SIG-M5 treated with dmso at 0.1 percent for 504 hours (cell line): ENCODE results near the gene IL1A.

ENCODE experiments used
- DNase-seq: peaks from one replicate; lab custom pipeline; 2025; ENCODE audit not compliant: unreplicated experiment; lab: John Stamatoyannopoulos, UW

Gene IL1A

DNA sequence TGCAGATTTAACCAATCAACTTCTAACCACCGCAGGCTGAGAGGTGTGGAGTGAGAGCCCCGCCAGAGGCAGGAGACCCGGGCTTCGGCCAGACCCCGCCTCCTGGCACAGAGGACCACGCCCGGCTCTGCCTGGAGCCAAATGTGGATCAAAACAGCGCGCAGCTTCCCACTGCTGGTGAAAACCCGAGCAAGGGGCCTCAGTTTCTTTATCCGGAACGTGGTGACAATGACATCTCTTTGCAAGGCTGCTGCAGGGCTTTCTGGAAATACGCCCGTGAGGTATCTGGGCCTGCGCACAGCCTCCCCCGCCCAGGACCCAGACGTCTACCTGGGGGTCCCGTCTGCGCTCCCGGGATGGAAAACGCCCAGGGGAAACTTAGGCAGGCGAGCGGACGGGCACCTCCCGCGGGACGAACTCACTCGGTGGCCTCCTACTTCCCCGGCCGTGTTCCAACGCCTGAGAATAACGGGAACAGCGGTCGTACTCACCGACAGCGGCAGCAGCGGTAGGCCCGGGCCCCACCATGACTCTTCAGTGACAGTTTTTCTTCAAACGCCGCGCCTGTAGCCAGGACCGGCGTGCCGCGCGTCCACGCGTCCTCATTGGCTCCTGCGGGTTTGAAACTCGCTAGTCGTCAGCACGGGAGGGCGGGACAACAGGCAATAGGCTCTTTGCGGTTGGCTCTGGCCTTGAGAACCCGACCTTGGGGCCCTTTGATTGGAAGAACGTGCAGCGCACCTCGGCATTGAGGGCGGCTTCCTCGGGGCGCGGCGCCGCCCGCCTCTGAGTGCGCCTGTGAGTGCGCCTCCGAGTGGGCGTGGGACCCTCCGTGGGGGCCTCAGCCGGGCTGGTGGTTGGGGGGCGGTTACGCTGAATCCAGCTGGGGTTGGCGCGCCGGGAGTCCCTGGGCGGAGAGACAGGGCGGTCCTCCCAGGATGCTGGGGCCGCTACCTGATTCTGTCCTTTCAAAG lies 19.9 kb downstream of the IL1A start, which contains the start of gene CKAP2L:
CKAP2L (minus strand) TSS at position 539 of the 974 bp plus-strand sequence; CDS start at position 528, 11 bp downstream.
- peak; percentile 98 for DNase-seq

DNA sequence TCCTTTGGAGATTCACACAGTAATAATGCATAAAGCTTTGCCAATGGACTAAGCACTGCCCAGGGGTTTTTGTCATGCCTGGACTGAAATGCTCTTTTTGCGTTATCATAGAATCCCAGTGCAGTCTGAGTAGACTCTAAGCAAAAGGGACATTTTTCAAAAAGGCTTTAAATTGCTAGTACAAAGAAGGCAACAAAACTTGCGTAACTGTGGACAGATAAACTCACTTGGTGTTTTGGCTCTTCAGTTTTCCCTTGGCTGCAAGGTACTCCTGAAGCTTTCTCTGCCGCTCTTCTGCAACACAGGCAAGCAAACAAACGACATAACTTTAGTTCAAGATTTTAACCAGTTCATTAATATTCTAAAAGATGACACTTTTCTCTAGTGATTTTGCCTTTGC lies 22.0 kb downstream of the IL1A start:
- DNase-seq, result no peak

DNA sequence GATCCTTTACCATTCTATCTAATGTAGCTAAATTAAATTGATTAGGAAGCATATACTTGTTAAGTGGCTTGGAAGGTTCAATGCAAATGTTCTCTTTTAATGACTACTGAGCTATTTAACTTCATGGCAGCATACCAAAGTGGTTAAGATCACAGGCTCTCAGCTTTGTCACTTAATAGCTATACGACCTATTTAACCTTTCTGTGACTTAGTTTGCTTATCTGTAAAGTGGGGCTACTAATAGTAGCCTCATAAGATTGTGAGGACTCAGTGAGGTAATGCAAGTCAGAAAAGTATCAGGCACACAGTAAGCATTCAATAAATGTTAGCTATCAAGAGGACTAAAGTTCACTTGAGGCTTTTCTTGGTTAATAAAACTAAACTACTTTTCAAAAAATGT lies 24.1 kb downstream of the IL1A start:
- no peak for DNase-seq

DNA sequence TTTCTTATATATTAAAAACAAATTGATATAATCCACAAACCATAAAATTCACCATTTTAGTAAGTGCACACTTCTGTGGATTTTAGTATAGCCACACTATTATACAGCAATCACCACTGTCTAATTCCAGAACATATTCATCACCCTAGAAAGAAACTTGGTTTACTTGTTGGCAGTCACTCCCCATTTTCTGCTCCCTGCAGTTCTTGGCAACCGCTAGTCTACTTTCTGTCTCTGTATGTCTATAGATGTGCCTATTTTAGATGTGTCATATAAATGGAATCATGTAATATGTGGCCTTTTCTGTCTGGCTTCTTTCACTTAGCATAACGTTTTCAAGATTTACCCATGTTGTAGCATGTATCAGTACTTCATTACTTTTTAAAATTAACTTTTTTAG lies 25.6 kb downstream of the IL1A start:
- no peak for DNase-seq

DNA sequence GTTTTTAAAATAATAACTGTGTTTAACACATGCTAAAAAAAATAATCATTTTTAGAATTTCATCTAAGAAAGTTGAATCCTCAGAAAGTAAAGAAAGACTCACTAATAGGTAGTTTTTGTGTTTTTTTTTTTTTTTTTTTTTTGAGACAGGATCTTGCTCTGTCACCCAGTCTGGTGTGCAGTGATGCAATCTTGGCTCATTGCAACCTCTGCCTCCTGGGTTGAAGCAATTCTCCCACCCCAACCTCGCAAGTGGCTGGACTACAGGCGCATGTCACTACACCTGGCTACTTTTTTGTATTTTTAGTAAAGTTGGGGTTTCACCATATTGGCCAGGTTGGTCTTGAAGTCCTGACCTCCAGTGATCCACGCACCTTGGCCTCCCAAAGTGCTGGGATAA lies 27.0 kb downstream of the IL1A start:
- DNase-seq, result no peak

DNA sequence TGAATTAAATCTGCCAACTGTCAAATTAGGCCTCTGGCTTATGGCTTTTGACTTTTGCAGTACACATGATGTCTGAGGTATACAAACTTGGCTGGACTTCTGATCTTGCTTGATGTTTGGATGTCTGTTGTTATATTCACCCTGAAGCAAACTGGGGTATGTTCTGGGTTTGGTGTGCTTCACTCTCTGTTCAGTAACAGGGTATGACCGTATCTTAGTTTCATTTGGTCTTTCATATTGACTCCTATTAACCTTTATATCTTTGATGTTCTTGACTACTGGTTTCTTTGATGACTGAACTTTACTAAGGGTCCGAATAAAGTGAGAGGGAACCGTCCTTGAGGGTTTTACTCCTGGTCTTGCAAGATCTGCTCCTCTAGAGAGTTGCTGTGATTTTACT lies 28.1 kb downstream of the IL1A start:
- DNase-seq, result no peak

DNA sequence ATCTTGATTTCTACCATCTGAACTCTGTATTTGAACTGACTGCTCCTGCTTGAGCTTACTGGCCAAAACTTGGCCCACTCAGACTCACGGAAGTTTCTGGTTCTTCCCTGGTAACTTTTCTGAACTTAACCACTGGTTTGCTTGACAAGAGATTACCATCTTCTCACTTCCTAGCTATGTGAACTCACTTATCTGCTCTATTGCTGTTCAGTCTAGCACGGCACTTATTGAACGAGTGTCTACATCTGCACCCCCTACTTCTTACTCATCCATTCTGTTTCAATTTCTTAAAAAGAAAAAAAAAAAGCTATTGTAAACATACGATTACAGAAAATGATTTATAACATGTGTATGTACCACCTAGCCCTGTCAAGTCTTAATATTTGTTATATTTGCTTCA lies 28.8 kb downstream of the IL1A start:
- no peak for DNase-seq

DNA sequence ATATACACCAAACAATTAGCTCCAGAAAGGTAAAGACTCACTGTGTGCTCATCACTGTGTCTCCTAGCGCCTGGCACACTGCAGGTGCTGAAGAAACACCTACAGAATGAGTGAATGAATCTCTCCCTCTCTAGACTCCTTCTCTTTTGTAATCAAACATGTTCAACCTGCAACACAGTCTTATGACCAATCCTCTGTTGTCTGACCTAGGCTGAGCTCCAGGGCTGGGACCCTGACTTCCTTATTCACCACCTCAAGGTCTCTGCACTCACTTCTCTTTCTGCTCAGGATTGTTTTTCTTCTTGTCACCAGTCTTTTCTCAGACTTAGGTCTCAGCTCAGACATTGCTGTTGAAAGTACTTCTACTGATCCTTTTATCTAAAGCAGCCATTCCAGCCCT lies 29.7 kb downstream of the IL1A start:
- peak; percentile 16 for DNase-seq

DNA sequence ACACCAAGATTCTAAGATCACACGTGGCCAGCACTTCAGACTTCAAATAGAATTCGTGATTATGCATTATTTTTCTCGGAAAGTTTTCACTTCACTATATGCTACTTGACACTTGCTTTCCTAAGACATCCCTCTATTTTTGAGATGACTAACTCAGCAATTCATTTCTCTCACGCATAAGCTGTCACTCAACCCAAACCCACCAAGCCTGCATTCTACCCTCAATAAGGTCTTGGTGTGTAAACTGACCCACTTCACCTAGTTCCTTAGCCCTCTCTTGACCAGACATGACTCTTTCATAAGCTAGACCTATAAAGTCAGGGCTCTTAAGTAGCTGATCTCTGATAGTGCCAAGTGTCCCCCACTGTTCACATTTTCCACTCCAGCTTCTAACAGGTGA lies 31.6 kb downstream of the IL1A start:
- DNase-seq, result no peak

DNA sequence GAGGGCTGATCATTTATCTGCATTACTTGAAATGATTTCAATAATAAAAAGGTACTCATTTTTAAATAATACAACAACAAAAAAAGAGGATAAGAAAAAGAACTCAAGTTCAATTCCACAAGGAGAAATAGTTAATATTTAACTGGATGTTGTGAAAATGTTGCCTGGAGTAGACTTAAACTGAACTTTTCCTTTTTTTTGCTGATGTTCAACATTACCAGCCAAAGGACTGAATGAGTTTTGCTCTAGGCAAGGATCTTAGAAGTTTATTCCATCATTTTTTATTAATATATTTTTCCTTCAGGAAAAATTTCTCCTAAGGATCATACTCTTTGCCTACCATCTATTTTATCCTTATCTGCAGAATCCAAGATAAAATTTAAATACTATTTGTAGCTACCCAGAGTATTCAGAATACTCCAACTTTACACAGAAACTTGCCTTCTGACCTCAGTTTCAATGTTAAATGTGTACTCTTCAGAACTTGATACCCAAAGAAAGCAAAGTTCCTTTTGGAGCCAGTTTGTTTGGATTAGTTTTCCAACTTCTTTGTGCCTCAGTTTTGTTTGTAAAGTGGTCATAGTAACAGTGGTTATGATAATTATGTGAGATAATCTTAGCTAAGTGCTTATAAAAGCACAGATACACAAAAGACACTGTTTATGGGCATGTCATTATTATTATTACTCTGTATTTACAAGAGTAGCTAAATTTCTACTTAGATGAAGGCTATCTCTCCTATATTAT lies 32.7 kb downstream of the IL1A start:
- no peak for DNase-seq

DNA sequence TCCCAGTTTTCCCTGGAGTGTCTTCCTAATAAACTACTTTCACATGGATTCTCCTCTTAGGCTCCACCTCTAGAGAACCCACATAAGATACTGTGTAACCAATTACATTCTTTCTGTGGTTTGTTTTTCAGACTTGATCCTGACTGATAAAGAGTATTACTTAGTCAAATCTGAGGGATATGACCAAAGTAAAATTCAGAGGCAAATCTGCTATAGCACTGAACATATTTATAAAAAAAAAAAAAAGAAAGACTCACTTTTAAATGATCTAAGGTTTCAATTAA lies 33.8 kb downstream of the IL1A start:
- no peak for DNase-seq

DNA sequence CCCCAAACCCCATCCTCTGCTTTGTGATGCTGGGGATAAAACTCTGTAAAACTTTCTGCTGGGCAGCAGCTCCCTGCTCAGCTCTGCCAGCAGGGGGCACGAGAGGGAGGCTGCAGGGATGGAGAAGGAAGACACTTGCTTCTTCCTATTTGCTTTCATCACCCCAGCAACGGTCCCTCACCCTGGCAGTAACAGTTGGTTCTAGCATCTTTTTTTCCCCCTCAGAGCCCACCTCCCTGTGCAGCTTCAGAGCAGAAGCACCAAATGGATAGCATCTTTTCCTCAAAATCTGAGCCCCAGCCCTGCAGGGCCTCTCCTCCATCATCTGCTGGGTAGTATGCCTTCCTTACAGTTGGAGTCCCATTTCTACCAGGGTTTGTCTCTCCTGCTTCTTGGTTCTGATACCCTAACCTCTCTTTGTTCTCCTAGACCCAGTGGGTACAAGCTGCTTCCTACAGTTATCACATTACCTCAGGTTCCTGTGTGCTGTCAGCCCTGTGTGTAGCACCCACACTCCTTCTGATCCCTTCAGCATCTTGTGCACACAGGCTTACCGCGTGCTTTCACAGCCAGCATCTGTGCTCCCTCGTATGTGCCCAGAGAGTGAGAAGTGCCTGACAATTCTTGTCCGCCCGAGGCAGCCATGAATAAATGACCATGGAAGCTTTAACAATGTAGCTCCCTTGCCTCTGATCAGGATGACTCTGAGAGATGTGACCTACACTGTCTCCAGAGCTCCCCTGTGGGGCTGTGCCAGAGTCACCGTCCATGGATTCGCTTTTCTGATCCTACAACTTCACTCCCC lies 34.3 kb downstream of the IL1A start:
- peak; percentile 82 for DNase-seq

DNA sequence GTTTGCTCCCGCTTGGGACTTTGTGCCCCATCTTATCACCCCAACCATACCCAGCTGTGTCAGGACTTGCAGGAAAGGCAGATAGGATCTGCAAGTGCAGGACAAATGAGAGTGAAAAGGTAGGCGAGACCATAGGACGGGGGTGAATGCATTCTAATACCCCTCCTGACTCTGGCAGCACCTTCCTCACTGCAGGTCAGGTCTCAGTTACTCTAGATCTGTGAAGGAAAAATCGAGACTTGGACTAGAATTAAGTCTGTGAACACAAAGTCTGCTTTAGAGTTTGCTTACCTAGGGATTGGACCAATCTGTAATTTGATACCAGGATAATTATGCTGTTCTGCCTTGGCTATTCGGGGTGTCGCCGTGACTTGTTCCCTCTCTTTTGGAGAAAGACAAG lies 43.8 kb downstream of the IL1A start:
- DNase-seq, result no peak

DNA sequence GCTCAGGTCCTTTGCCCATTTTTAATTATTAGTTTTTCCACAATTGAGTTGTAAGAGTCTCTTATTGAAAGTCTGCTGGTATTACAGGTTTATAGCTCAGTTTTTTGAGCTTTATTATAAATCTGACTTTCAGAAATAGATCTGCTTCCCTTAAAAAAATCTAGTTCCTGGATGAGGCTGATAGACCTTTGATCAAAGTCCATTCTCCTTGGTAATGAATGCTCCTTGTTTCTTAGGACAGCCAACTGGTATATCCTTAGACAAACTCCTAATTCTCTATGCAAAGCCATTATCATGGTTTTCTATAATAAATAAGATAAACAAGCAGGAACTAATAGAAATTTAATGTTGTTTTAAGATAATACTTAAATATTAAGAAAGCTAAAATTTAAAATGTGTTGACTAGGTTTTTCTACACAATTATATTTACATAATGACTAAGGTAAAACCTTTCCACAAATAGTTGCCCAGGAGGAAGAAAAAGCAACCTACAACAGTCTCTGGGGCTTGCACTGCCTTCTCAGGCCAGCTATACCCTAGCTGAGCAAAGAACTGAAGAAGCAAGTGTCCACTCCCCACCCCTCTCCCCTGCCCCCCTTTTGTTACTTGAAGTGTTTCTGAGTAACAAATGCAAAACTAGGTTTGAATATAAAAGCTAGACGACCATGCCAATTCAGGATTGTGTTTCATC lies 46.6 kb downstream of the IL1A start:
- DNase-seq, result no peak

DNA sequence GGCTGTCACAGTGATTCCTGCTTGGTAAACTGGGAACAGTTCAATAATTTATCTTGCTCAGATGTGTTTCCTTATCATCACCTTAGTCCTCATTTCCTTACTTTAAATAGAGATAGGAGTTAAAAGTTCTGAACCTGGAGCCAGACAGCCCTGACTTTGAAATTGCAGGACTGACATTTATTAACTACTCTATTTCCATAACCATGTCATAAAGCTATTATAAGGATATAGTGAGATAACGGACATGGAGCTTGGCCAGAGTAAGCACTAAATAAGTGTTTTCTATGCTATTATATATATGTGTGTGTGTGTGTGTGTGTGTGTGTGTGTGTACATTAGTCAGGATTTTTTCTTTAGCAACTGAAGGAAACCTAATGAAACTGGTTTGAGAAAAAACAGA lies 50.4 kb downstream of the IL1A start:
- no peak for DNase-seq

DNA sequence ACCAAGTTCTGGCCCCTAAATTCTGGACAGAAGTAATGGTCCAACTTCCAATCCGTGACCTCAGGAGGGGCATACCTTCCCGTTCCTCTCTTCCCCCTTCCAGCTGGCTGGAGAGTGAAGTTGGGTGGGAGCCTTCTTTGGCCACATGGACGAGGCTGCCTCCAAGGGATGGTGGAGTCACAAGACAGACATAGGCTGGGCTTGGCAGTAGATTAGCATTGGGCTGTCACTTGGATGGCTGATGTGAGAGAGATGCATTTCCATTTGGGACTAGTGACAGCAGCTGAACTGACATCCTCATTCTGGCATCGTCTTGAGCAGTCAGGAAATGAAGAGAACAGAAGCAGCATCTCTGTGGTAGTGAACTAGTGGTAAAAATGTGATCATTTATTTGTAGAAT lies 50.8 kb downstream of the IL1A start:
- no peak for DNase-seq

DNA sequence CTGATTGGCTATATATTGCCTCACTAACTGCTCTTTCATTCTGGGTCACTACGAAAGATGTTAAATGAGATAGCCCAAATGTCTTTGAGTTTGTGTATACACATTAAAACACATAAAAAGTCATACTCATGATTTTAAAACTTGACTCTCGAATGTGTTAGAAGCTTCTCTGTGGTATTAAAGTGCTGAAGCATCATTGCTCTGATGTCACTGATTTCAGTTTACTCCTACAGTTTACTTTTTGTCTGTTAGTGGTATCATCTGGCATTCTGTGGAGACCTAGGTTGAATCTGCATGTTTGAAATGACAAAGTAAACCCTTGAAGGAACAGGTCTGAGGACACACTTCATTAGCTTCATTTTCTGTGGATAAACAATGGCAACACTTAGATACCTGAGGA lies 52.8 kb downstream of the IL1A start:
- DNase-seq, result no peak

DNA sequence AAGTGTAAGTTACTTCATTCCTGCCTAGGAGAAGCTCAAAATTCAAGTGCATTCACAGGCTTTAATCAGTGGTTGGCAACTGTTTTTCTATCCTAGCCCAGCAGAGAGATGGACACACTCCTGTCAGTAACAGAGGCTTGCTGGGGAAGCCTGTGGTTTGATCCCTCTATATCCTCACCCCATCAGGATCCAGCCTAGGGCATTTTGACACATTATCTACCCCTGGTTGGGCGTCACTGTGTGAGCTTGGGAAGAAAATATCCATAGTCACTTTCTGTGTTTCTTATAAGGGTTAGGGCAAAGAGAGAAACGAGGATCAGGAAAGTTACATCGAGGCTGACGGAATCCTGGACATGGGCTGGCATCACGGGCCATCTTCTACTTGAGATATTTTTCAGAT lies 53.5 kb downstream of the IL1A start:
- DNase-seq, result no peak

DNA sequence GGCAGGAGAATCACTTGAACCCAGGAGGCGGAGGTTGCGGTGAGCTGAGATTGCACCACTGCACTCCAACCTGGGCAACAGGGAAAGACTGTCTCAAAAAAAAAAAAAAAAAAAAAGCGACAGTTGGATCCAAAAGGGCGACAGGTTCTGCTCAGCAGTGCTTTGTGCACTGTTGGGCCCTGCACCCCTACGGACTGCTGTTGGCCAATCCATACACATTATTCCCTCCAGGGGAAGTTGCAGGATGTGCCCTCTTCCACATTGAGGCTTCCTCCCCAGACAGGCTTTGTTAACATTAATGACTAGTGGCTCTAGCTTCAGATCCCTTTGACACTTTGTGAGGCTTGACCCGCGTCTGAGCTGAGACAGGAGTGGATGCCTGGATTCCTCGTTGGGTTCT lies 54.1 kb downstream of the IL1A start:
- DNase-seq, result no peak

DNA sequence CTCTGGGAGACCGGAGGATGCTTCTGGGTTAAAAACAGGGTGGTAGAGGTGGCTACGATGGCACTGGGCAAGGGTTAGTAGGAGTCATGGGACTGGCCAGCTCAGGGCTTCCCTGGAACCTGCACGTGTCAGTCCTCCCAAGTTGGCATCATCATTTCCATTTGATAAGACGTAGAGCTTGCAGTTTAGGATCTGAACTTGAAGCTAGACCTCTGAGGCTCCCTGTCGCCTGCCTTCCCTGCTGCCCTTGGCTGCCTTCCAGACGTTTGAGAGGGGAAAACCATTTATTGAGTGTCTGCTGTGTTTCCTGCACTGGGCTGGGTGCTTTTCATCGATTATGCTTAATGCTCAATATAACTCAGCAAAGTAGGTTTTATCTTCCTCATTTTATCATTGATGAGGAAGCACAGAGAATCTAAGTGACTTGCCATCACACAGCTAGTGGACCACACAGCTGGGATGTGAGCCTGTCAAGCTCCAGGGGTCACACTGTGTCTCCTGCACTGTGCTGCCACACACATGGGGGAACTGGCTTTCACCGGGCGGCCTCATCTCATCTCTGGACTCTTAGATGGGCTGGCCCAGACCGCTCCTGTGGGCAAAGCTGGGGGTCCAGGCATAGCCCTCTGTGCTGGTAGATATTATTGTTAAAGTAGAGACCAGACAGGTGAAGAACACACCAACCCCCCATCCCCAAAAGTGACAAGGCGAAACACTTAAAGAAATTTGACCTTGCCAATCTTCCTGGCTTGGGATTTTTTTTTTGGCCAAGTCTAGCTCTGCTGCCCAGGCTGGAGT lies 55.7 kb downstream of the IL1A start:
- no peak for DNase-seq
